Stimulated activated CD4-positive, alpha-beta T cell treated with anti-CD3 and anti-CD28 coated beads, Interleukin-15, amount 100 ng/mL, for 24 hours (primary cell): ENCODE results near the gene ZFP1.
"Not testable (repeated sequence)": the region's sequence is repeated elsewhere in the genome, so short reads cannot be mapped to it uniquely, and the experiment has no call there.

Source experiments
- DNase-seq: peaks from one replicate; pipeline ENCODE4 v3.0.0-alpha.2; 2020

ZFP1 gene

GRCh38 chr16:75113541-75114121 is 34.7 kb upstream of the ZFP1 start:
- DNase-seq: no peak

DNA sequence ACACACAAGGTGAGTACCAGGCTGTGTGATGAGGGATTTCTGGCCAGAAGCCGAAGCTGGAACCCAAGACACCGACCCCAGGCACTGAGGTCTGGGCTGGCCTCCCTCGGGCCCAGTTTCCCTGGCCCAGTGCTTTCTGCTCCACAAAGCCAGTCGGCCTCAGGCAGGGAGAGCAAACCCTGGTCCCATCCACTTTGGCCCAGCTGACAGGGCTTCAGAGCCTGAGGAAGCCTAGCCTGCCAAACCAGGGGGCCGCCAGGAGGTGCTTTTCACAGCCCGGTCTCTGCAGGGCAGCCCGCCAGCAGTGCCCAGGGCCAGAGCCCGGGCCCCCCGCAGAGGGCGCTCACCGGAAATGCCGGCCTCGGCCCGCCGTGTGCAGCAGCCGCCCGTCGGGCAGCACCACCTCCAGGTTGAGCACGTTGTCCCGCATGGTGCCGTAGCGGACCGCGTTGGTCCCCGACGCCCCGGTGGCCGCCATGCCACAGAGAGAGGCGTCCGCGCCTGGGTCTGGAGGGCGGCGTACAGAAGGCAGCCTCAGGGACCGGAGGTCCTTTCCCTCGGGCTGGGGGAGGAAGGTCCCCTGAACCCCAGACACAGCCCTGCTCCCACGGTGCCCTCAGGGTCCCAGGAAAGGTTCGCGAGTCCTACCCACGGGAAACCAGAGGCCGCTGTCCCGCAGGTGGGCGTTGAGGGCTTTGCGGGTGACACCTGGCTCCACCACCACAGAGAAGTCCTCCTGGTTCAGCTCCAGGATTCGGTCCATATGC is 34.0 kb upstream of the ZFP1 start:
- no peak for DNase-seq

DNA sequence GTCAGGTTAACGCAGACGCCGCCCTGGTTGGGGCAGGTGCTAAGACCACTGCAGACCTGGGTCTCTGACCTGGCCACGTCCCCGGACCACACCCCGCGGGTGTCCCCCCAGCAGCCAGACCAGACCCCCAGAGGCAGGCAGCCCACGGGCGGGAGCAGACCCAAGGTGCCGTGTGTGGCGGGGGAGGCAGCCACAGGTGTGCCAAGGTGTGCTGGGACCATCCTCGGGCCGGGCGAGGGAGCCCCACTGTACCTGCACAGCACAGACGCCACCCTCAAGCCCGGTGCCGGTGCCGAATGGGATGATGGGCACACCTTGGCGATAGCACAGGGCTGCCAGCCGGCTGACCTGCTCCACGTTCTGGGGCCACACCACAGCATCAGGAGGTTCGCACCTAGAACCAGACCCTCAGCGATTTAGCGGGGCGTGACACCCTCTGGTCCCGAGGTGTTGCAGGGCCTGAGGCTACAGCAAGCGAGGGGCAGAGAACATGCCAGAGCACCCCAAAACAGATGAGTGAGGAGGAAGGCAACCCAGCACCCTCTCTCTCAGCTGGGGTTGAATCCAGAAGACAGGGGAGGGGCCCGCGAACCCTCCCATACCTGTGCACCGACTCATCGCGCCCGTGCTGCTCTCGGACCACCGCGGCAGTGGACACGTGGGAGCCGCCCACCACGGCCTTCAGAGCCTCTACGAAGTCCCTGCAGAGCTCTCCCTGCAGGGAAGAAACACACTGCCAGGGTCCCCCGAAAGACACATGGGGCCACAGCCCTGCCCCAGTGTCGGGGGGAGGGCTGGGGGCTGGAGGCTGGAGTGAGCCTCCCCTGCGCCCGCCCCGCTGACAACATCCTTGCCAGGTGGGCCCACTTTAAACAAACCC is 33.1 kb upstream of the ZFP1 start:
- no peak for DNase-seq

- DNase-seq: no peak
These were observed 32.0 kb upstream of the ZFP1 start, which contains the start of gene LDHD for GRCh38 chr16:75116081-75116910. Gene LDHD, minus strand, starts transcription at chr16:75116780. Its CDS starts 60 bp downstream, at chr16:75116720.

DNA sequence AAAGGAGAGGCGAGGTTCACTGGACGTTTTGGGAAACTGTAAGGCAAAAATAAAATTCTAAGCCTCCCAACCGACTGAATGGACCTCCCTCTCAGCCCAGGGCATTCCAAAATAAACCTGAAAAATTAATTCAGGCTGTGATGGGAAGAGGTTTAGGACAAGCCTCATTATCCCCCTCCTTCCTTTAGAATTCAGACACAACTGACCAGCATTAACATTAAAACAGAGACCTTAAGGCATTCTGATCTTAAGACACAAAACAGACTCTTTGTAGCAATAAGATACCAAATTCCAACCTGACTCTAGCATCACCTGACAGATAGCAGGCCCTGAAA is 31.4 kb upstream of the ZFP1 start:
- no peak for DNase-seq

GRCh38 chr16:75118943-75119539 is 29.3 kb upstream of the ZFP1 start:
- DNase-seq: no peak

DNA sequence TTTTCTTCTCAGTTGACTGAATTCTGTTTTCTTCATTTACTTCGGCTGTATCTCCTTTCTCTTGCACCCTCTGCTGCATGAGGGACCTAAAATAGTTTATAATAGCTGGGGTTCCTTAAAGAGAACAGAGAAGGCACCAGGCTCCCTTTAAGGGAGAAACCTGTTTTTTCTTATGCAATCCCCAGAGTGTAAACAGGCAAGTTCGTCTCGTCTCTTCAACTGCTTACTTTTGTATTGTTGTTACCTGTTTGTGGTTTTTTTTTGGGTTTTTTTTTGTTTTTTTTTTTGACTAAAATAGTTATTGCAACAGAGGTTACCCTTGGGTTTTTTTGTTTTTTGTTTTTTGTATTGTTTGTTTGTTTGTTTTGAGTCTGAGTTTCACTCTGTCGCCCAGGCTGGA is 28.1 kb upstream of the ZFP1 start:
- DNase-seq: no peak

DNA sequence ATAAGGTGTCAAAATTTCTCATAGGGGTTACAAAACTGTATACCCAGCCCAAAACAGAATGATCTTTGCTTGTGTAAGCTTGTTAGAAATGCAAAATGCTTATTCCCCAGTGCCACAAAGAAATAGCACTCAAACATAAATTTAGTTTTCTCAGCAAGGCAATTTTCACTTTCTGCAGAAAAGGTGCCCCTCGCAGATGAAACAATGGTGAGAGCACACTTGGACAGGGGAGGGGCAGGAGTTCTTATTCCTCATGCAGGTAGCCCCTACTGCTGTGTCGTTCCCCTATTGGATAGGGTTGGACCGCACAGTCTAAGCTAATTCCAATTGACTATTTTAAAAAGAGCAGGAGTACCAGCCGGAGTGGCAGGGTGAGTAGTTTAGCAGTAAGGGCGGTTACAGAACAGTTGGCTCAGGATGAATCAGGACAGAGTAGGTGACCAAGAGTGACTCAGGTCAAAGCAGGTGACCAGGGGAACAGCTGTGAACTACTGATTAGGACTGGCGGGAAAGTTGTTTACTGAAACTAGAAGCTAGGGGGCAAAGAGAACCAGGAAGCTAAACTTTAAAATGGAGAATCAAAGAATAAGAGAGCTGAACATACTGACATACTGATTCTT is 26.3 kb upstream of the ZFP1 start:
- no peak for DNase-seq

DNA sequence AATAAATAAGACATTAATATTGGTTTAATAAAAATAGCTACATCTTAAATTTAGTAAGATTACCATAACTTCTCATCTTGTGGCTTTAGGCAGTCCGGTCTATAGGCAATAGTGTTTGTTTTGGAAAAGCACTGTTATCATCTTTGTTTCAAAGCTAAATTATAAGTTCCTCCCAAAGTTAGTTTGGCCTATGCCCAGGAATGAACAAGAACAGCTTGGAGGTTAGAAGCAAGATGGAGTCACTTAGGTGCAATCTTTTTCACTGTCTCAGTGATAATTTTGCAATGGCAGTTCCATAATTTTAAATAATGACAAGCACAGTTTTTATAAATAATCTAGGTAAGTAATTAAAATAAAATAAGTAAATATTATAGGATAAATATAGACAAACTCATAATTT is 25.7 kb upstream of the ZFP1 start:
- DNase-seq: no peak

GRCh38 chr16:75127713-75128415 is 20.5 kb upstream of the ZFP1 start:
- DNase-seq: no peak

DNA sequence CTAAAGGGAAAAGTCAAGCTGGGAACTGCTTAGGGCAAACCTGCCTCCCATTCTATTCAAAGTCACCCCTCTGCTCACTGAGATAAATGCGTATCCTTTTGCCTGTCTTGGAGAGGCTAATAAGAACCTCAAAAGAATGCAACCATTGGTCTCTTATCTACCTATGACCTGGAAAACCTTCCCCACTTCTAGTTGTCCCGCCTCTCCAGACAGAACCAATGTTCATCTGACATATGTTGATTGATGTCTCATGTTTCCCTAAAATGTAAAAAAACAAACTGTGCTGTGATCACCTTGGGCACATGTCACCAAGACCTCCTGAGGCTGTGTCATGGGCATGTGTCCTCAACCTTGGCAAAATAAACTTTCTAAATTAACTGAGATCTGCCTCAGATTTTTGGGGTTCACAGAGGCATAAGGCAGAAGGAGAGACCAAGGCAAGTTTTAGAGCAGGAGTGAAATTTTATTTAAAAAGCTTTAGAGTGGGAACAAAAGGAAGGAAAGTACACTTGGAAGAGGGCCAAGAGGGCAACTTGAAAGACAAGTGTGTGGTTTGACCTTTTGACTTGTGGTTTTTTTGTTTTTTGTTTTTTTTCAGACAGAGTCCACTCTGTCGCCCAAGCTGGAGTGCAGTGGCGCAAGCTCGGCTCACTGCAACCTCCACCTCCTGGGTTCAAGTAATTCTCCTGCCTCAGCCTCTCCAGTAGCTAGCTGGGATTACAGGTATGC is 18.7 kb upstream of the ZFP1 start:
- not testable (repeated sequence) for DNase-seq

GRCh38 chr16:75130150-75130771 is 18.1 kb upstream of the ZFP1 start:
- DNase-seq: no peak

GRCh38 chr16:75131081-75131480 is 17.2 kb upstream of the ZFP1 start:
- no peak for DNase-seq

DNA sequence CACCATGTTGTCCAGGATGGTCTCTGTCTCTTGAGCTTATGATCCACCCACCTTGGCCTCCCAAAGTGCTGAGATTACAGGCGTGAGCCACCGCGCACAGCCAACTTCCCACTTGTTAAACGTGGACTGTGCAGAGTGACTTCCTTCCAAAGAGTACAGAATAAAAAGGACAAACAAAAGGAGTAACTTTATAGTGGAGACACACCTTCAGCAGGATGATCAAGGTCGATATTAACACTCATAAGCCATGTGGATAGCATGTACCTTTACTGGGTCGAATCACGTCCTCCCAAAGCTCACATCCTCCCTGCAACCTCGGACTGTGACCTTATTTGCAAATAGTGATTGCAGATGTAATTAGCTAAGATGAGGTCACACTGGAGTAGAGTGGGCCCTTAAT is 10.1 kb upstream of the ZFP1 start:
- no peak for DNase-seq

DNA sequence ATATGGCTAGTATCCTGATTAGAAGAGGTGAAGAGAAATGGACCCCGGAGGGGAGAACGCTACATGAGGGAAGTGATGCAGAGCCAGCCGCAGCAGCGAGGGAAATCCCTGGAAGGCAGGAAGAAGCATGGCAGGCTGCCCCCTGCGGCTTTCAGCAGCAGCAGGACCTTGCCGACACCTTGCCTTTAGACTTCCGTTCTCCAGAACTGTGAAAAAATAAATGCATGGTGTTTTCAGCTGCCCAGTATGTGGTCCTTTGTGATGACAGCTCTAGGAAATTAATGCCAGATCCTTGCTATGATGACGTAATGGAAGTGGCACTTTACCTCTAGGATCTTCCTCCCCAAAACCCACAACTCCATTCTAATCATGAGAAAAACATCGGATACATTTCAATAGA is 9.7 kb upstream of the ZFP1 start:
- DNase-seq: peak; percentile 14

DNA sequence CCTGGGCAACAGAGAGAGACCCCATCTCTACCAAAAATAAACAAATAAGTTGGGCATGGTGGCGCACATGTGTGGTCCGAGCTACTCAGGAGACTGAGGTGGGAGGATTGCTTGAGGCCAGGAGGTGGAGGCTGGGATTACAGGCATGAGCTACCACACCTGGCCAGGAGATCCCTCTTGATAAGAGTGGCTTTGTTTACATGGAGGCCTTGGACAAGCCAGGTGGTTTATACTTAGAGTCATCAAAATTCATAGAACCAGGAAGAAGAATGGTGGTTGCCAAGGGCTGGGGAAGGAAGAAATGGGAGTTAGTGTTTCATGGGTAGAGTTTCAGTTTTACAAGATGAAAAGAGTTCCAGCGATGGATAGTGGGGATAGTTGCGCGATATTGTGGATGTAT is 8.8 kb upstream of the ZFP1 start:
- no peak for DNase-seq

DNA sequence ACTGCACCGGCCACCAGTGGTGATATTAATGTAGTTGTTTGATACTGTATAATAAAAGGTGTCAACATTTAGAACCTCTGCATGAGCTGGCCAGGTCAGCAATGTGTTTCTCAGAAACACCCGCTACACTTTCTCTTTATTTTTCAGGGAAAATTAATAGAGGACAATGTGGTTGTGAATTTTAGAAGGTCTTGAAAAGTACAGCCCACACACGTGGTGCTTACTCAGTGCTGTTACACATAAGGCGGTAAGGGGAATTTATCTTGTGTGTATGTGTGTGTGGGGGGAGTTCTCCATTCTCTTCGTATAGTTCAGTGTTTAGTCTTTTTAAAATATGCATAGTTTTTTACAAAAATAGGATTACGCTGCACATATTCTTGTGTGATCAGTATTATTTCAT is 4.4 kb upstream of the ZFP1 start:
- no peak for DNase-seq

GRCh38 chr16:75147968-75148310 is 385 bp upstream of the ZFP1 start:
- no peak for DNase-seq

DNA sequence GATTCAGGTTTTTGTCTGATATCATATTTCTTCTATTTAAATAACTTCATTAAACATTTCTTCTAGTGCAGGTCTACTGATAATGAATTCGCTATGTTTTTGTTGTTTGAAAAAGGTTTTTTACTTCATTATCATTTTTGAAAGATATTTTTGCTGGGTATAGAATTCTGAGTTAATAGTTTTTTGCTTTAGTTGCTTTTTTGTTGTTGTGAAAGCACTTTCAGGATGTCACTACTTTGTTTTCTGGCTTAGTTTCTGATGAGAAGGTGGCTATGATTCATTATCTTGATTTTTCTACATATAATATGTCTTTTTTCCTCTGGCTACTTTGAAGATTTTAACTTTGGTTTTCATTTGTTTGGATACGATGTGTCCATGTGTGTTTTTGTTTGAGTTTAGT is 3.5 kb downstream of the ZFP1 start:
- no peak for DNase-seq

DNA sequence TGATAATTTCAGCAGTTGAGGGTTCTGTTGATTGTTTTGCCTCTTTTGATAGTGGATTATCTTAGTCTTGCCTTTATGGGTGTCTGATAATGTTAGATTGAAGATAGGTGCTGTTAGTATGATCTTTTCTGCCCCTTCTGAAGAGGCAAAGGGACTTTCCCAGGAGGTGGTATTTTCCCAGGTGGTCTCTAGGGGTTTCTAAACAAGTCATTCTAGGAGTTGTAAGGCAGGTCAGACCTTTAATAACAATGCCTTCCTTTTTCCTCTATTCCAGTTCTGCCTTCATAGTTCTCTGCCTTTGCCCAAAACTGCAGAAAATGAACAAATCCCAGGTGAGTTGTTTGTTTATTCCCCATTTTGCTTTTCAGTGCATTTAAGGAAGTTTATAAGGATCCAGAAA is 4.3 kb downstream of the ZFP1 start:
- no peak for DNase-seq
